Right lobe of liver (tissue), 6 donors: Measurements from ENCODE around the gene RECK. TPM values are rescaled to one million over a fixed set of nuclear protein-coding genes. Genes with fewer than 3 reads are reported as not detected.
A peak's percentile ranks its signal among the peaks of the same experiment; 100 is the strongest.

Experiments used
- ATAC-seq, 4 donors: fragments of 200-7000 bp; cut with Tn5 transposase; one replicate each; pipeline ENCODE4 v1.9.1; 2020; ENCODE audit warnings: mild to moderate bottlenecking in 4 of 4, moderate library complexity in 4 of 4
- DNase-seq, 3 donors: peaks; one replicate each; pipeline ENCODE4 v3.0.0-alpha.2; 2020
- H3K27ac ChIP-seq, 3 donors: fragments of 200-600 bp; one replicate each; pipeline ENCODE4 v1.8.0; 2022
- H3K27me3 ChIP-seq, 2 donors: fragments of 200-600 bp; one replicate each; pipeline ENCODE4 v1.8.0; 2022
- H3K36me3 ChIP-seq, 4 donors: fragments of 200-600 bp; sonication (generic) in 1 of 4; one replicate each; pipeline versions ENCODE4 v1.5.1 to v1.8.0; 2017 to 2022; ENCODE audit warnings: control low read depth in 1 of 4
- H3K4me1 ChIP-seq, 4 donors: fragments of 200-600 bp; sonication (generic) in 1 of 4; one replicate each; pipeline versions ENCODE4 v1.5.1 to v1.8.0; 2017 to 2022; ENCODE audit warnings: control low read depth in 1 of 4
- H3K4me3 ChIP-seq, 3 donors: fragments of 200-600 bp; one replicate each; pipeline ENCODE4 v1.8.0; 2022
- H3K9me3 ChIP-seq, 4 donors: fragments of 200-600 bp; sonication (generic) in 1 of 4; one replicate each; pipeline versions ENCODE4 v1.5.1 to v1.8.0; 2017 to 2022; ENCODE audit warnings: control low read depth in 1 of 4
- CTCF ChIP-seq, 4 donors: fragments of 200-600 bp in 3 of 4; fragments of 450-650 bp in 1 of 4; IDR thresholded peaks; one replicate each; pipeline versions ENCODE4 v1.5.1 to v1.8.0; 2016 to 2022; ENCODE audit warnings: antibody characterized with exemption in 4 of 4, mild to moderate bottlenecking in 2 of 4
- POLR2A ChIP-seq: fragments of 450-650 bp; IDR thresholded peaks from one replicate; pipeline ENCODE4 v1.6.1; 2017; ENCODE audit warnings: antibody characterized with exemption, mild to moderate bottlenecking
- WGBS: methylation state at CpG from one replicate; pipeline ENCODE4 v1.1.6; 2018; ENCODE audit warnings: low coverage, low lambda C conversion rate; ENCODE audit not compliant: insufficient coverage; ENCODE audit errors: missing lambda C conversion rate; 5-methylcytosine and 5-hydroxymethylcytosine counted together
- intact Hi-C, 2 donors: fragments of 100-400 bp; cut with DNase I; formaldehyde crosslinking; loops; one replicate each; pipeline versions ENCODE4 v1.11.2 to v1.14.1; 2022
- total RNA-seq, 6 experiments: library from RNA; depleted of rRNA in 2 of 6; stranded (reverse); fragments of >200 nt in 2 of 6; fragmentation: NEBNext Ultra II Directional in 3 of 6; extraction: Animal tissue kit (Norgen Biotek cat#: 25700) in 3 of 6; gene quantifications; one replicate each; pipeline versions ENCODE4 v1.1.0 to v1.2.4, GENCODE V29; 2016 to 2023
- donor health status: DM: no; HTN: yes; CAD: no.
- donor health status: DM: no; HTN: no; CAD: no.
- donor health status: DM: no; HTN: no; CAD: no.
- donor health status: DM: no; HTN: yes; CAD: no.
- donor health status: DM: no; HTN: yes; CAD: no.

RECK gene
- total RNA-seq, 6 experiments from 2014 or later = 2.0 to 6.2 (median 2.6) TPM

DNA sequence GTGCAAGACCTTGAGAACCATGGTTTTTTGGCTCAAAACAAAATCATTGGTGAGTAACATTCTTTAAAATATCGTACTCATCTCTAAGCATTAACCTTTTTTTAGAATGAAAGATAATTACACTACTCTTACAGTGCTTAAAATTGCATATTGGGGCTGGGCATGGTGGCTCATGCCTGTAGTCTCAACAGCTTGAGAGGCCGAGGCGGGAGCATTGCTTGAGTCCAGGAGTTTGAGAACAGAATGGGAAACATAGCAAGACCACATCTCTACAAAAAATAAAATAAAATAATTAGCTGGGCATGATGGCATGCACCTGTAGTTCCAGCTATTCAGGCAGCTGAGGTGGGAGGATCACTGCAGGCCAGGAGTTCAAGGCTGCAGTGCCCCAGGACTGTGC, 2.9 kb upstream of the RECK start:
- TF ChIP-seq POLR2A (no peak), CTCF (IDR thresholded peaks at IDR 0.05) (no peak)
- WGBS = 75% methylated on average over 3 of the region's 3 CpGs
- H3K36me3 ChIP-seq = no peaks in the 10 kb centered on the region
- H3K4me1 ChIP-seq = no peaks in the 10 kb centered on the region
- no peaks in the 10 kb centered on the region for H3K27me3 ChIP-seq
- ATAC-seq (no peak), DNase-seq (no peak)
- no peak overlapping the region for H3K27ac ChIP-seq
- H3K9me3 ChIP-seq = no peaks in the 10 kb centered on the region
- intact Hi-C loops = no loop called here
- no peak overlapping the region for H3K4me3 ChIP-seq

DNA sequence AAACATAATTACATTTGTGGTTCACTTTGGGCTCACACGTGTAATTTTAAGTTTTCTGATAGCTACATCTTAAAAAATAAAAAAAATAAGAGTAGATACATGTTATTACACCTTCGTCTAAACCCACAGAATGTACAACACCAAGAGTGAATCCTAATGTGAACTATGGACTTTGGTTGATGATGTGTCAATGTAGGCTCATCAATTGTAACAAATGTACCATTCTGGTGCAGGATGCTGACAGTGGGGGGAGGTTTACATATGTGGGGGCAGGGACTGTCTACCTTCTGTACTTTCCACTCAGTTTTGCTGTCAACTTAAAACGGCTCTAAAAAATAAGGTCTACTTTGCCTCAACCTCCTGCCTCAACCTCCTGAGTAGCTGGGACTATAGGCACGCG, 2.5 kb upstream of the RECK start:
- no peak for ATAC-seq

GRCh38 chr9:36035006-36035405, 1.7 kb upstream of the RECK start:
- TF ChIP-seq POLR2A = no peak
- Histone ChIP-seq H3K27ac (no peak overlapping the region), H3K4me1 (no peaks in the 10 kb centered on the region), H3K4me3 (no peak overlapping the region), H3K27me3 (no peaks in the 10 kb centered on the region), H3K36me3 (no peaks in the 10 kb centered on the region), H3K9me3 (no peaks in the 10 kb centered on the region)
- DNase-seq = no peak
- WGBS = 91% methylated on average over 2 of the region's 2 CpGs
- no peak for ATAC-seq
- intact Hi-C loops = no loop called here

More for the DNA sequence above, 2.5 kb upstream of the RECK start:
- Histone ChIP-seq H3K4me3 (no peak overlapping the region), H3K27me3 (no peaks in the 10 kb centered on the region), H3K36me3 (no peaks in the 10 kb centered on the region), H3K27ac (no peak overlapping the region), H3K9me3 (no peaks in the 10 kb centered on the region), H3K4me1 (no peaks in the 10 kb centered on the region)
- no peak for DNase-seq
- intact Hi-C loops = no loop called here
- 59% methylated on average over 5 of the region's 5 CpGs for WGBS
- TF ChIP-seq CTCF (IDR thresholded peaks at IDR 0.05) (no peak), POLR2A (no peak)

GRCh38 chr9:36036253-36036779, 397 bp upstream of the RECK start:
- no peak overlapping the region for H3K27ac ChIP-seq
- intact Hi-C loops = no loop called here
- no peak for TF ChIP-seq POLR2A
- TF ChIP-seq CTCF (IDR thresholded peaks at IDR 0.05) = no peak
- no peaks in the 10 kb centered on the region for H3K27me3 ChIP-seq
- no peaks in the 10 kb centered on the region for H3K9me3 ChIP-seq
- ATAC-seq (no peak), DNase-seq (no peak)
- peak overlapping the region; percentile 55 to 72 (median 62) for H3K4me3 ChIP-seq
- no peaks in the 10 kb centered on the region for H3K4me1 ChIP-seq
- H3K36me3 ChIP-seq = no peaks in the 10 kb centered on the region
- WGBS = 52% methylated on average over 16 of the region's 20 CpGs

GRCh38 chr9:36037549-36038122, 923 bp downstream of the RECK start:
- peak in 3 of 4 donors; percentile 3 to 7 (median 7) for ATAC-seq
- Histone ChIP-seq H3K27me3 (no peaks in the 10 kb centered on the region), H3K4me1 (no peaks in the 10 kb centered on the region), H3K36me3 (no peaks in the 10 kb centered on the region), H3K9me3 (no peaks in the 10 kb centered on the region), H3K27ac (peak overlapping the region; percentile 23 to 58 (median 48)), H3K4me3 (peak overlapping the region; percentile 55 to 72 (median 62))
- TF ChIP-seq POLR2A (no peak), CTCF (IDR thresholded peaks at IDR 0.05) (no peak)
- intact Hi-C loops = no loop called here
- DNase-seq = no peak
- WGBS = 18% methylated on average over 15 of the region's 18 CpGs
